Measurements from ENCODE around the gene PURA.

PURA gene

DNA sequence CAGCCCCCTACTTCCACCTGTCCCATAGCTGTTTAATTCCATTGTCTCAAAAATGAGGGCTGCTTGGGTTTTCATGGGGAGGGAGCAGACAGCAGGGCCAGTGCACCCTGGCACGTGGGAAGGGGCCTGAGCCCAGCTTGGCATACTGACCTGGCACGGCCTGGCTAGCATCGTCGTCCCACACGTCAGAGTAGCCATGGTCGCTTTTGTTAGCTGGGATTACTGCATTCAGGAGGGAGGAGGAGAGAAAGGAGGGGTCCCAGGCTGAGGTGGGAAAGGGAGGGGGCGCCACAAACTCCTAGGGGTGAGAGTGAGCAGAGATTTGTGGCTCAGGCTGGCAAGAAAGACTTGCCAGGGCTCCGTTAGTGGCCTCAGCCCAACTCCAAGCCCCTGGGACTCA lies 40.0 kb downstream of the PURA start:
- no peak for TF ChIP-seq EP300 (IDR thresholded peaks at IDR 0.05; ENCODE audit: borderline replicate concordance)
- TF ChIP-seq USF1 (IDR thresholded peaks at IDR 0.05), result no peak
- TF ChIP-seq FOXM1 (IDR thresholded peaks at IDR 0.05; ENCODE audit: borderline replicate concordance, low read depth), result no peak
- TF ChIP-seq EGR1 (IDR thresholded peaks at IDR 0.05), result no peak
- no peak for TF ChIP-seq CEBPB (IDR thresholded peaks at IDR 0.05)
- TF ChIP-seq RAD21 (IDR thresholded peaks at IDR 0.05; ENCODE audit: low read depth), result no peak
- TF ChIP-seq YY1 (IDR thresholded peaks at IDR 0.05; ENCODE audit: low read depth), result no peak
- TF ChIP-seq TEAD4 (IDR thresholded peaks at IDR 0.05), result no peak
- TF ChIP-seq TAF1 (IDR thresholded peaks at IDR 0.05; ENCODE audit: low read depth), result no peak
- no peak for TF ChIP-seq MAX (IDR thresholded peaks at IDR 0.05)
- TF ChIP-seq CREB1 (IDR thresholded peaks at IDR 0.05; ENCODE audit: low read depth), result no peak
- no peak for TF ChIP-seq TCF12 (IDR thresholded peaks at IDR 0.05; ENCODE audit: low read depth)
- TF ChIP-seq REST (IDR thresholded peaks at IDR 0.05; ENCODE audit: low read depth), result no peak

- 0 out of 2 replicates have a peak, but pooled peaks have one; percentile 17 for TF ChIP-seq YY1 (IDR thresholded peaks at IDR 0.05; ENCODE audit: low read depth)
- no peak for TF ChIP-seq CEBPB (IDR thresholded peaks at IDR 0.05)
- TF ChIP-seq RAD21 (IDR thresholded peaks at IDR 0.05; ENCODE audit: low read depth), result peak; percentile 97
- TF ChIP-seq USF1 (IDR thresholded peaks at IDR 0.05), result no peak
- no peak for TF ChIP-seq NFIC (IDR thresholded peaks at IDR 0.05)
- no peak for TF ChIP-seq EGR1 (IDR thresholded peaks at IDR 0.05)
- TF ChIP-seq MAX (IDR thresholded peaks at IDR 0.05), result no peak
- TF ChIP-seq EP300 (IDR thresholded peaks at IDR 0.05; ENCODE audit: borderline replicate concordance), result no peak; the same call in 1 of the 2 replicates
- no peak for TF ChIP-seq CREB1 (IDR thresholded peaks at IDR 0.05; ENCODE audit: low read depth)
Measured at GRCh38 chr5:140157032-140157781, 43.3 kb downstream of the PURA start.

DNA sequence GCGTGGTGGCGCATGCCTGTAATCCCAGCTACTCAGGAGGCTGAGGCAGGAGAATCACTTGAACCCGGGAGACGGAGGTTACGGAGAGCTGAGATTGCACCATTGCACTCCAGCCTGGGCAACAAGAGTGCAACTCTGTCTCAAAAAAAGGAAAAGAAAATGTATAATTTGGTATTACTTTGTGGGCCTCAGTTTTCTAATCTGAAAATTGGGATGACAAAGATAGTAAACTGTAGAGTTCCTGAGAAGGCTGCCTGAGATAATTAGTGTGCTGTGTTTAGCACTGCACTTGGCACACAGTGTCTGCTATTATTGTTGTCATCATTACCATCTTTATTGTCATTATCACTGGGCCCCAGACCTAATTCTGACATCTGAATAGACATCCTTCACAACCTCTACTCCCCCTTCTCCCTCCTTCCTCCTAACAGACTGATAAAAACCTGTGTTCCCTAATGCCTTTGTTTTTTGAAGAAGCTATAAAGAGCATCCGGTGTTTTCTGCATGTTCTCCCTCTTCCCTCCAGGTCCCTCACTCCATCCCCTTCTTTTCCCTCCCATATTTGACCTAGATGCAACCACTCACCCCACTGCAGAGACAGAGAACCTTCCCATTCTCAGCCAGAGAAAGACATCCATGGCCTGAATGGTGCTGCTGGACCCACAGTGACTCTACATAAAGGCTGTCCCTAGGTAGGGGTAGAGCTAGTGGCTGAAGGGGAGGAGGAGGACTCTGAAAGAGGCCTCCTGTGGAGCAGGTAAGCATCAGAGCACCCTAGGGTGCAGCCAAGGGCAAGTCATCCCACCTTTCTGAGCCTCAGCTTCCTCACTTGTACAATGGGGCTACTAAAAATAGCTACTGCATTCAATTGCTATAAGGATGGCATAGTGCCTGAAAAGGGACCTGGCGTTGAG lies 45.4 kb downstream of the PURA start:
- no peak for TF ChIP-seq RAD21 (IDR thresholded peaks at IDR 0.05; ENCODE audit: low read depth)
- no peak for TF ChIP-seq TAF1 (IDR thresholded peaks at IDR 0.05; ENCODE audit: low read depth)
- no peak for TF ChIP-seq REST (IDR thresholded peaks at IDR 0.05; ENCODE audit: low read depth)
- no peak for TF ChIP-seq TEAD4 (IDR thresholded peaks at IDR 0.05)
- no peak for TF ChIP-seq MAX (IDR thresholded peaks at IDR 0.05)
- no peak for TF ChIP-seq FOXM1 (IDR thresholded peaks at IDR 0.05; ENCODE audit: borderline replicate concordance, low read depth)
- TF ChIP-seq EP300 (IDR thresholded peaks at IDR 0.05; ENCODE audit: borderline replicate concordance), result no peak
- TF ChIP-seq ZBTB7A (IDR thresholded peaks at IDR 0.05; ENCODE audit: low read depth), result no peak
- TF ChIP-seq YY1 (IDR thresholded peaks at IDR 0.05; ENCODE audit: low read depth), result no peak
- TF ChIP-seq TCF12 (IDR thresholded peaks at IDR 0.05; ENCODE audit: low read depth), result no peak
- no peak for TF ChIP-seq USF1 (IDR thresholded peaks at IDR 0.05)
- no peak for TF ChIP-seq NFIC (IDR thresholded peaks at IDR 0.05)
- no peak for TF ChIP-seq EGR1 (IDR thresholded peaks at IDR 0.05)
- TF ChIP-seq CREB1 (IDR thresholded peaks at IDR 0.05; ENCODE audit: low read depth), result no peak
- TF ChIP-seq CEBPB (IDR thresholded peaks at IDR 0.05), result no peak

DNA sequence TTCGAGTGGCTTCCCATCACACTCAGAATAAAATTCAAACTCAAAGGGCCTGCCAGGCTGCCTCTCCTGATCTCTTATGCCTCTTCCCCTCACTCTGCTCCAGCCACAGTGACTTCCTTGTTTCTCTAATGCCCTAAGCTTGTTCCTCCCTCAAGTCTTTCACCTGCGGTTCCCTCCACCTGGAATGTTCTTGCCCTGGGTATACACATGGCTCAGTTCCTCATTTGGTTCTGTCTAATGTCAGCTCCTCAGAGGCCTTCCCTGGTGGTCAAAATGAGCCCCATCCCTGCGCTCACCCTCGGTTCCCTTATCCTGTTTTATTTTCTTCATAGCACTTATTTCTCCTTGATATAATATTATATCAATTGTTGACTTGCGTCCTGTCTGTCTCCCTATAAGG lies 48.4 kb downstream of the PURA start:
- TF ChIP-seq CREB1 (IDR thresholded peaks at IDR 0.05; ENCODE audit: low read depth) (no peak), RAD21 (IDR thresholded peaks at IDR 0.05; ENCODE audit: low read depth) (no peak), NFIC (IDR thresholded peaks at IDR 0.05) (no peak), MAX (IDR thresholded peaks at IDR 0.05) (no peak), ZBTB7A (IDR thresholded peaks at IDR 0.05; ENCODE audit: low read depth) (no peak), TAF1 (IDR thresholded peaks at IDR 0.05; ENCODE audit: low read depth) (no peak), REST (IDR thresholded peaks at IDR 0.05; ENCODE audit: low read depth) (no peak), TEAD4 (IDR thresholded peaks at IDR 0.05) (no peak), USF1 (IDR thresholded peaks at IDR 0.05) (no peak), TCF12 (IDR thresholded peaks at IDR 0.05; ENCODE audit: low read depth) (no peak), YY1 (IDR thresholded peaks at IDR 0.05; ENCODE audit: low read depth) (no peak)
